GM12892 (cell line): ENCODE results near the gene C5orf52.
"Not testable (repeated sequence)": the region's sequence is repeated elsewhere in the genome, so short reads cannot be mapped to it uniquely, and the experiment has no call there.

ENCODE experiments used
- DNase-seq: peaks from one replicate; pipeline ENCODE4 v3.0.0; 2011; ENCODE audit not compliant: insufficient read length
- FAIRE-seq: peaks from 2 replicates; lab custom pipeline; 2011; peaks lifted over from hg19 to GRCh38; lab: Jason Lieb, UNC
- POLR2A ChIP-seq: IDR thresholded peaks from 2 replicates; pipeline ENCODE4 v1.6.1; 2011; ENCODE audit warnings: low read depth, low read length, control low read depth
- POLR2AphosphoS5 ChIP-seq: IDR thresholded peaks from 2 replicates; pipeline ENCODE4 v1.6.1; 2011; ENCODE audit warnings: low read depth, low read length, control low read depth
- TAF1 ChIP-seq: IDR thresholded peaks from 2 replicates; pipeline ENCODE4 v1.6.1; 2011; ENCODE audit warnings: low read depth, mild to moderate bottlenecking, control low read depth, low read length, borderline replicate concordance

C5orf52 gene

DNA sequence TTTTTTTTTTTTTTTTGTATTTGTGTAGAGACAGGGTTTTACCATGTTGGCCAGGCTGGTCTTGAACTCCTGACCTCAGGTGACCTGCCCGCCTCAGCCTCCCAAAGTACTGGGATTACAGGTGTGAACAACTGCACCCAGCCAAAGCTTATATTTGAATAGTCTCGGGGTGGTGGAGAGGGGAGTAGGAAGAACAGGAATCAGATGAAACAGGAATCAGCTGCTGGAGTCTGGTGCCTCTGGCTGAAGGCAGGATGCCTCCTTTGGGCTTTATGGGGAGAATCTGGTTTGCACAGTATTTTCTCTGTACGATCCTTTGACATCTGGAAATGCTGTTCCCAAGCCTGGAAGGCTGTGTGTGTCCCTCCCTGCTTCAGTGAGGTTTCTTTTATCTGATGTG, 10.9 kb downstream of the C5orf52 start:
- FAIRE-seq (no peak), DNase-seq (no peak)
- TF ChIP-seq POLR2A (no peak), POLR2AphosphoS5 (no peak), TAF1 (no peak)

- FAIRE-seq, result peak; percentile 17
- not testable (repeated sequence) for DNase-seq
Observed at GRCh38 chr5:157686276-157687197, 15.2 kb downstream of the C5orf52 start.

DNA sequence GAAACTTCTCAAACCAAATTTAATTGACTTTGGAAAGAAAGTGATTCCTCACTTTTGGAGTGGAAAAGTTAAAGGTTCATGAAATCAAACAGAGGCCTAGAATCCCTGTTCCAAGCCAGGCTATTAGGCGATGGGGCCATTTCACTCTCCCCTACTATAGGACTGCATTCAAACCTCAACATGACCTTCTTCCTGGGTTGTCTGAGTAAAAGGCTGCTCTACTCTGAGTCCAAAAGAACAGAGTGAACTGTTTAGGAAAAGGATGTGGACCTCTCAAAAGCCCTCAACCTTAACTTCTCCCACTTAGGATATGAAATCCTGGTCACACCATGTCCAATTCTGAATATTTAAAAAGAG, 15.8 kb downstream of the C5orf52 start:
- TF ChIP-seq TAF1, result no peak
- no peak for TF ChIP-seq POLR2A
- TF ChIP-seq POLR2AphosphoS5, result no peak
- no peak for DNase-seq
- peak; percentile 14 for FAIRE-seq

- no peak for DNase-seq
- TF ChIP-seq TAF1 (no peak), POLR2A (no peak), POLR2AphosphoS5 (no peak)
- FAIRE-seq, result no peak
Observed at GRCh38 chr5:157689942-157690689, 18.8 kb downstream of the C5orf52 start.

- TF ChIP-seq TAF1 (no peak), POLR2AphosphoS5 (no peak), POLR2A (no peak)
- DNase-seq (no peak), FAIRE-seq (no peak)
Observed at GRCh38 chr5:157690690-157691433, 19.5 kb downstream of the C5orf52 start.

GRCh38 chr5:157693816-157694215, 22.5 kb downstream of the C5orf52 start:
- DNase-seq, FAIRE-seq: not testable (repeated sequence)

- FAIRE-seq, DNase-seq: not testable (repeated sequence)
Observed at GRCh38 chr5:157696154-157696553, 24.8 kb downstream of the C5orf52 start.

GRCh38 chr5:157698674-157699073, 27.3 kb downstream of the C5orf52 start:
- FAIRE-seq, result not testable (repeated sequence)

GRCh38 chr5:157703736-157704135, 32.4 kb downstream of the C5orf52 start:
- TF ChIP-seq POLR2A (no peak), POLR2AphosphoS5 (no peak)
- FAIRE-seq, result no peak
- DNase-seq, result no peak

More at GRCh38 chr5:157698674-157699073, 27.3 kb downstream of the C5orf52 start:
- DNase-seq, result not testable (repeated sequence)

- FAIRE-seq, result no peak
- no peak for TF ChIP-seq TAF1
- no peak for TF ChIP-seq POLR2AphosphoS5
- no peak for TF ChIP-seq POLR2A
- no peak for DNase-seq
Observed at GRCh38 chr5:157708866-157709265, 37.5 kb downstream of the C5orf52 start.

DNA sequence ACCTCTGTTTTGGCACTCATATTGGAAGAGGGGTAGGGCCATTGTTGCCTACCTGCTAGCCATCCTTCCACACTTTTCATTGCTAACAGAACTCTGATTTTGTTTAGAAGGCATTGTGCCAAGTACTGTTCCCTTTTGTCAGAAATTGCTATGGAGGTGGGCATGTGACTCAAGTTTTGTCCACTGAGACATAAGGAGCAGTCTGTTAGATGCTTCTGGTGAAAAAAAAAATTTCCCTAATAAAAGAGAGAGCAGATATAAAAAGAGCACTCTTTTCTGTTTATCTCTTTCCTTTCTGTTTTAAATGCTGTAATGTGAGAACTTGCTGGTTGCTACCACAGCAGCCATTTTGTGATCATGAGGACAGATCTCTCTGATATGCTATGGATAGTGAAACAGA, 38.0 kb downstream of the C5orf52 start:
- TF ChIP-seq POLR2A (no peak), TAF1 (no peak), POLR2AphosphoS5 (no peak)
- FAIRE-seq, result no peak
- DNase-seq, result no peak

DNA sequence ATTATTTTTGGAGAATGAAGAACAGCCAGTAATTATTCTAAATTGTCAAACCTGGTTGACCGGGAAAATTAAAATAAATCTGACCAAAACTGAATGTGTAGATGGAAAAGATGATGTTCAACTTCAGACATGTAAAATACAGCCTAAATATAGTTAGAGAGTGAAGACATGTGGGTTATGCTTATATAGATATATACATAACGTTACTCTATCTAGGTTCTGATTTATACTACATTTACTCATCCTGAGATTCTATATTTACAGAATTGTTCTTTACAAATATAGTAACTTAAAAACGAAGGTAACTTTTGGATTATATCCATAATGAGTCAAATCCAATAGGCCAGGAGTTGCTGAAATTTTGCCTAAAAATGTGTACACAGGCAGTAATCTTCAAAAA, 39.1 kb downstream of the C5orf52 start:
- DNase-seq (no peak), FAIRE-seq (no peak)
- TF ChIP-seq POLR2AphosphoS5 (no peak), TAF1 (no peak), POLR2A (no peak)
